PFSK-1 (cell line): Measurements from ENCODE around the gene SFTPB.

Experiments used
- FOXP2 ChIP-seq: optimal IDR thresholded peaks from 2 replicates; pipeline ENCODE3; 2011; ENCODE audit warnings: borderline replicate concordance, control low read depth, inconsistent platforms; ENCODE audit not compliant: insufficient read depth; ENCODE audit errors: extremely low read length, extremely low read depth
- POLR2AphosphoS5 ChIP-seq: IDR thresholded peaks from 2 replicates; pipeline ENCODE4 v1.6.1; 2012; ENCODE audit warnings: low read depth, mild to moderate bottlenecking, control low read depth, low read length, moderate library complexity
- SIN3A ChIP-seq: IDR thresholded peaks from 2 replicates; pipeline ENCODE4 v1.6.1; 2012; ENCODE audit warnings: mild to moderate bottlenecking, low read length, moderate library complexity, borderline replicate concordance; ENCODE audit not compliant: insufficient read depth
- TAF1 ChIP-seq: IDR thresholded peaks from 2 replicates; pipeline ENCODE4 v1.6.1; 2012; ENCODE audit warnings: low read length, control low read depth, borderline replicate concordance; ENCODE audit not compliant: insufficient read depth
- TF ChIP-seq, protein P1 (sequence below), 2 experiments: IDR thresholded peaks; 2 replicates each; pipeline versions ENCODE4 v1.6.1 to v1.8.0; 2011 to 2012; ENCODE audit warnings: low read depth in 2 of 2, low read length in 2 of 2, control low read depth in 1 of 2, inconsistent platforms in 1 of 2, mild to moderate bottlenecking in 1 of 2, moderate library complexity in 1 of 2; ENCODE audit not compliant: insufficient read depth in 1 of 2

DNA sequence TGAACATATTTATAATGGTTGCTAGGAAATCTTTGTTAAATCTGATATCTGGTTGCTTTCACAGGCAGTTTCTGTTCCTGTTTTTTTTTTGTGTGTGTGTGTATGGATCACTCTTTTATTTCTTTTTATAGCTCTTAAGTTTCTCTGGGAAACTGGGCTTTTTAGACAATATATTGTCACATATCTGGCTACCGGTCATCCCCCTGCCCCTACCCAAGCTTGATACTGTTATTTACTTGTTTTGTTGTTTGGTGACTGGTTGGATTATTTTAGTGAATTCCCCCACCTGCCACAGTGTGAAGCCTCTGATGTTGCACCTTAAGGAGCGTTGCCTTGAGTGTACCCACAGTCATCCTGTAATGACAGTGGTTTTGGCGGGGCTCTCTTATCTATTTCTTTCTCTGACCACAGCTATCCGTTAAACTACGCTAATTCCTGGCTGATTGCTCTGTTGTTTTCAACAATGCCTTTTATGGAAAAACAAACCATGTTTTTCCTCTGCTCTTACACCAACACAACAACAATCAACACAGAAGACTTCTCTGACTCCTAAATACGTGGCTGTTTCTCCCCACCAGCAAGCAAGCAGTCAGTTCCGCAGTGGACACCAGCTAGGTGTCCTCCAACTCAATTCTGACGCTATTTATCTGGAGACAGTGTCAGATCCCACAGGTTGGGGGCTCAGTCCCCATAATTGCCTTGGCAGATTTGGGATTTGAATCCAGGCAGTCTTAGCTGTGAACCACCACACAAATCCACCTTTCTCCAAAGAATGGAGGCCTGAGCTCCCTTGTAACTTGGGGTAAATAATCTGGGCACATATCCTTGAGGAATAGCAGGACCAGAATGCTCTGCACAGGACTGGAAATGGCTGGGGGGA lies 37.0 kb upstream of the SFTPB start:
- no peak for TF ChIP-seq TAF1
- TF ChIP-seq FOXP2 = no peak
- no peak for TF ChIP-seq SIN3A
- no peak for TF ChIP-seq POLR2AphosphoS5
- TF ChIP-seq, protein P1, sequence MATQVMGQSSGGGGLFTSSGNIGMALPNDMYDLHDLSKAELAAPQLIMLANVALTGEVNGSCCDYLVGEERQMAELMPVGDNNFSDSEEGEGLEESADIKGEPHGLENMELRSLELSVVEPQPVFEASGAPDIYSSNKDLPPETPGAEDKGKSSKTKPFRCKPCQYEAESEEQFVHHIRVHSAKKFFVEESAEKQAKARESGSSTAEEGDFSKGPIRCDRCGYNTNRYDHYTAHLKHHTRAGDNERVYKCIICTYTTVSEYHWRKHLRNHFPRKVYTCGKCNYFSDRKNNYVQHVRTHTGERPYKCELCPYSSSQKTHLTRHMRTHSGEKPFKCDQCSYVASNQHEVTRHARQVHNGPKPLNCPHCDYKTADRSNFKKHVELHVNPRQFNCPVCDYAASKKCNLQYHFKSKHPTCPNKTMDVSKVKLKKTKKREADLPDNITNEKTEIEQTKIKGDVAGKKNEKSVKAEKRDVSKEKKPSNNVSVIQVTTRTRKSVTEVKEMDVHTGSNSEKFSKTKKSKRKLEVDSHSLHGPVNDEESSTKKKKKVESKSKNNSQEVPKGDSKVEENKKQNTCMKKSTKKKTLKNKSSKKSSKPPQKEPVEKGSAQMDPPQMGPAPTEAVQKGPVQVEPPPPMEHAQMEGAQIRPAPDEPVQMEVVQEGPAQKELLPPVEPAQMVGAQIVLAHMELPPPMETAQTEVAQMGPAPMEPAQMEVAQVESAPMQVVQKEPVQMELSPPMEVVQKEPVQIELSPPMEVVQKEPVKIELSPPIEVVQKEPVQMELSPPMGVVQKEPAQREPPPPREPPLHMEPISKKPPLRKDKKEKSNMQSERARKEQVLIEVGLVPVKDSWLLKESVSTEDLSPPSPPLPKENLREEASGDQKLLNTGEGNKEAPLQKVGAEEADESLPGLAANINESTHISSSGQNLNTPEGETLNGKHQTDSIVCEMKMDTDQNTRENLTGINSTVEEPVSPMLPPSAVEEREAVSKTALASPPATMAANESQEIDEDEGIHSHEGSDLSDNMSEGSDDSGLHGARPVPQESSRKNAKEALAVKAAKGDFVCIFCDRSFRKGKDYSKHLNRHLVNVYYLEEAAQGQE (IDR thresholded peaks at IDR 0.05; ENCODE audit: insufficient read depth in 1 of 2, low read depth in 2 of 2, low read length in 2 of 2) = no peak
